Medulla oblongata (tissue), 1 donor: Measurements from ENCODE around the gene TMEM26.
A peak's percentile ranks its signal among the peaks of the same experiment; 100 is the strongest.

Experiments used
- DNase-seq: peaks from one replicate; pipeline ENCODE4 v3.0.0-alpha.2; 2015; ENCODE audit errors: extremely low spot score

The TMEM26 gene

DNA sequence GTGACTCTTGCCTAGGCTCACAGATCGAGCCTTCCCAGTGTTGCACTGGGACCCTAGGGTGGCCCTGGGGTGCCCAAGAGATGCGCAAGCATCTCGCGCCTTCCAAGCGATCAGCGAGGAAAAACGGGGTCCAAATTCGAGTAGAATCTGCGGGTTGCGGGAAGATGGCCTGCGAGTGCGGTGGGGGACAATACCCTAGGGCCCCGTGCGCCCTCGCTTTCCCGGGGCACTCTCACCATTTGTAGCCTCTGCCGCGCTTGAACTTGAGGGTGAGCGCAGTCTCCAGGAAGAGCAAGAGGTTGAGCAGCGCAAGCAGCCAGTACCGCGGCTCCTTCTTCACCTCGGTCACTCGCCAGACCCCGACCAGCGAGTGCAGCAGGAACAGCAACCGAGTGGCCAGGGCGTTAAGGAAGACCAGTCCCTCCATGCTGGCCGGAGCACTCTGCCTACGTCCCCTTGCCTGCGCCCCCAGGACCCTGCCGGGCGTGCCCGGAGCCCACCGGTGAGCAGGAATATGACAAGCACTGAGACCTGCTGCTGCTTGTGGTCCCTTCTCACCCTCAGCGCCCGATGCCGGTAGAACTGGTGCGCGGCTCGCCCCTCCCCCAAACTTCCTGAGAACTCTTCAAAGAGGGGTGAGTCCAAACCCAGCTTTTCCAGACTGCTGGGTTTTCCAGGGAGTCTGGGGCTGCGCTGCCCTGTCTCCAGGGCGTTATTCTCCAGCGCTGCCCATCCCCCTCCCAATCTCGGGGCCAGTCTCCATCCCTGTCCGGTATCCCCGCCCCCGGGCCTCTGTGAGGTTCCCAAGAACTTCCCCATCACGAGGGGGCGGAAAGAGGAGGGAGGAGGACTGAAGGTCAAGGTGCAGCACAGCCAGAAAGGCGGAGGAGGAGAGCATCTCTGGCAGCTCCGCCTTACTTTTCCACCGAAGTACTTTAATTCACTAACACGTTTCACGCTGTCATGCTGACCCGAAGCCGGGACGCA lies at the start of gene TMEM26:
TMEM26 (minus strand) TSS at position 727 of the 987 bp plus-strand sequence; CDS start at position 427, 300 bp downstream.
- peak; percentile 49 for DNase-seq

DNA sequence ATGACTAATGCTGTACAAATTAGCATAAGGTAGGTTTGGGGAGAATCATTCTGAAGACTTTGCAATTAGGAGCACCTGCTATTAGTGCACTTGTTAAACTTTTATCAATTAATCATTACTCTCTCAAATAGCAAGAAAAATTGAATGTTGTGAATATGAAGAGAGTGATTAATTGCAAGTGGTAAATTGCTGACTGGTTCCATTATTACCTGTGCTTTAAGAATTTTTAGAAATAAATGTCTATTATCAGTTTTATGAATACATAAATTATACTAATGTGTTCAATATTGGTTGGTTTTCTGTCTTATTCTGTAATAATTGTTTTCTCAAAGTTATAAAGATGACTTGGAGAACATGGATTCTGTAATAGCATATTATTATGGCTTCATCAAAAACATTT lies 47.3 kb upstream of the TMEM26 start:
- DNase-seq = no peak

DNA sequence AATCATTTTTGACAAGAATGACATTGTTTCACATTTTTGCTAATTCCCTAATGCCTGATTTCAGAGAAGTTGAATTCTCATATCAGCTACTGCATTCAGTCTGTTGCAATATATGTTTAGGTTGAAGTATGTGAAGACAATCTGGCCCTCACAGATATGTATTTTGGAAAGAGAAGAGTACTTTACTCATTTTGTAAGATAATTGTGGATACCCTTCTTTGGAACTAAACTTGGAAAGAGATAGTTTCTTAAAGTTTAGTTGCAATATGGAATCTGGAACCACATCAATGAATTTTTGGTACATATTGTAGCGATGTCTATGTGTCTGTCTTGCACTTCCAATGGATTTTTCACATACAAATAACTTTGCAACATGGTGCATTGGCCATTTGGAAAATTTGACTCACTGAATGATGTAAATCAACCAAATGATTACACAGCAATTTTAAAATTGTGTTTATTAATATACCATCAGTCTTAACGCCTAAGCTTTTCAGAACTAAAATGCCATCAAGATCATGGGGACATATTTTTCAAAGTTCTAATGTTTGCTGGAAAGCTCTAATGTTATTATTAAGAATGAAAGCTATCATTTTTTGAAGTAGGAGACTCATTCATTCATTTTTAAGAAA lies 39.3 kb upstream of the TMEM26 start:
- DNase-seq = no peak

DNA sequence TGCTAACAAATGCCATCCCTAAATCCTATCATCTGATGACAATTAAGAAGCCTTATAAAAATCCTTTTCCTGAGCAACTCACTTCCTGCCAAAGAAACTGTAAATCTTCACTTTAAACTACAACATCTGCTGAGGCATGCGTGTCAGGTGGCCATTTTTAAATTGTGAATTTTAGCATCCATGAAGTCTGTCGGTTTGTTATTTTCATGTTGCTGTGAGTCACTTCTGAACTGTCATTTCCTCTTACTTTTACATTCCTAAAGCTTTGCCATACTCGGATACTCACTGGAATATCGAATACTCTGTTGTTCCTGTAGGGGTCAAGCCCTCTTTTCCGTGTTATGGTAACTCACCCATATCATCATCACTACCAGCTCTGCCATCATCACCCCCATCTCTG lies 34.3 kb upstream of the TMEM26 start:
- no peak for DNase-seq

DNA sequence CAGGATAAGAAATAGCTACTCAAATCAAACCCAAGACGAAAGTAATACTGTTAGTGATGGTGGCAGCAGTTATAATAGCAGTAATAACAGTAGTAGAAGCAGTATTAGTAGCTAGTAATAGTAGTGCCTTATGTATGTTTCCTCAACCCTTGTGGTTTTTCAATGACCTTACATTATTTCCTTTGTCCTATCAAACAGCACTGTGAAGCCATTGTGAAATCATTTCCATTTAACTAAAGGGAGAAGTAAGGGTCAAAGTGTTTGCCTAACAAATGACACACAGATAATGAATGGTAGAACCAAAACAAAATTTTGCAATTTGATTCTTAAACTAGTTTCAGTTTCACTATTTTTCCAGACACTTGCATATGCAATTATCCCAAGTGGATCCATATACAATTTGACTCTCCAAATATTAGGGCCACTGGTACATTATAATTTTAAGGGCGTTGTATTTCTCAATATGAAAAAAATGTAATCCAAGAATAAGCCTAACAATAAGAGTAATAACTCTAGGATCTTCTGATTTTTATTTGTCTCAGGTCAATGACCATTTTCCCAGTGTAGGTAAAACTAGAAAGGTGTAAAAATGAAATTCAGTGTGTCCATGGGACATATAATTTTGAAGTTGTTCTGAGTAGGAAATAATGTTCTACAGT lies 33.7 kb upstream of the TMEM26 start:
- no peak for DNase-seq

DNA sequence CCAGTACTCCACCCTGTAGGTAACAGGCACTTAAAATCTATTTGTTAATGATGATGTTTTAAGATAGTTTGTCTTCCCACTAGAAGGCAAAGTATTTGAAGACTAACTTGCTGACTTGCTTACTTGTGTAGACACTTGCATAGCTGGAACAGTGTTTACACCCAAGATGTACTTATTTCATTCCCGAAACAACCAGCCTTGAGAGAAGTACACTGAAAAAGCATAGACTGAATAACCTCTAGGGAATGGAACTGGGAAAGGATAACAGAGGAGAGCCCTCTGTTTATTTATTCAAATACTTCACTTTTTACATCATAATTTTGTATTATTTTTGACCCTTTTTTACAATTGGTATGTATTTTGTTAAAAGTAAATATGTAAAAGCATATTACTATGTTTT lies 33.1 kb upstream of the TMEM26 start:
- DNase-seq = no peak

DNA sequence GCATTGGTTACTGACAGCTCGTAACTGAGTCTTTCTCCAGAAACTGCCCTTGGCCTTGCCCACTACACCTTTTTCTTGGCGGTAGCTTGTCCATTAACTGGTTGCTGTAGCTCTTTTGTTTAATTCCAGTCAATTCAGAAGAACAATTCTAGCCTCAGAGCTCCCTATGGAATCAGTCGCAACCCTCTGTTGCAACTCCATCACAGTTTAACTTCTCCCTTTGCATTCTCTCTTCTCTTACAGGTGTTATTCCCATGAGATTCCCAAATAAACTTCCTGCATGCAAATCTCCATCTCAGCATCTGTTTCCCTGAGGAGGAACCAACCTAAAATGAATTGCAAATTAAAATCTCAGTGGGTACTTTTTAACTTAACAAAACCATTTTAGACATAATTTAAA lies 28.4 kb upstream of the TMEM26 start:
- DNase-seq = no peak

DNA sequence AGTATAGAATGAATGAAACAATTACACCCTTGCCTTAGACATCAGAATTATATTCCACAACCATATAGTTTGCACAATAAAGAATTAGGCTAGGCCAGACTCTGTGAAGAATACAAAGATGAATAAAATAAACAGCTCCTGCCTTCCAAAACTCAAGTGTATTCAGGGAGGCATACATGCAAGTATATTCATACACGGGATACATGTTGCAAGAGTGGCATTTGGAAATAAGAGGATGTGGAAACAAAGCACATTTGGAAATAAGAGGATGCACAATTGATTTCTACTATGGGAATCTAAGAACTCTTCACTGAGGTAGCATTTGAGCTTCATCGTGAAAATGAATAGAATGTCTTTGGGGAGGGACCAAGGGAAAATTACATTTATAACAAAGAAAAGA lies 27.0 kb upstream of the TMEM26 start:
- no peak for DNase-seq

DNA sequence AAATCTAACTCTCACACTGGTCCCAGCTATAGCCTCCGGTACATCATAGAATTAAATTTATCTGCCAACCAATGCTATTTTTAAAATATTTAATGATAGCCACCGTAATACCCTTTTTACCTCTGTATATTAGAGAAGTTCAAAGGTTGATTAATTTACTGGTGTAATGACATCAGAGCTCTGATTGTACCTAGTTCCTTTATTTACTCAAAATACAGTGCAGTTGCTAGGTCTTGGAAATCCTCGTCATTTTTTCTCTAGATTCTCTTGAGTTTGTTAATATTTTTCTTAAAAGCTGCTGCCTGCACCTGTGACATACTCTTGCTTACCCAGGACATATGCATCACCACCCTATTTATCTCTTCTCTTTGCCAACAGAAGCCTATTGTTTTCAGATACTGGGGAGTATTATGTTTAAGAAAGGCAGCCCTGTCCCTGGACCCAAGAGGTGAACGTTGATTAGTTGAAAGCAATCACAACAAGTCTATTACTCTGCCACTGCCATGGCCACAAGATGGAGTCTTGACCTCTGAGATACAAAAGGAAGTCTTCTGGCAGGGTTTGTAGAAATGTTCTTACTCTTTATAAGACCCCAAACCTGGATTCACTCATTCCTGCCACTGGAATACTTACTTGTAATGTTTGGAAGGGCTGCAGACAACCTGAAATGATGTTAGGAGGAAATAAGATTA lies 25.6 kb upstream of the TMEM26 start:
- DNase-seq = peak; percentile 22

DNA sequence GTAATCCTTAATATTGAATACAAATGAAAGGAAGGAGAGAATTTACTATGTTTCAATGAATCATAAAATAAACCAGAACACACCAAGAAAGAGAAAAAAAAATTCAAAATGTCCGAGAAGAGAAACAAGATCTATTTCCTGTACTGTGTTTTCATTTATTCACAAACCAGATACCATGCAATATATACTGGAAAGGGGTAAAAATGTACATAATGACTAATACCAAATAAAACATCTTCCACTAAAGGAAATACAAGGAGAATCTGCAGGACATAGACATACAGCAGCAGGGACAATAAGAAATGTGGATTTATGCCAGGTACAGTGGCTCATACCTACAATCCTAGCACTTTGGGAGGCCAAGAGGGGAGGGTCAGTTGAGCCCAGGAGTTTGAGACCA lies 24.3 kb upstream of the TMEM26 start:
- no peak for DNase-seq

DNA sequence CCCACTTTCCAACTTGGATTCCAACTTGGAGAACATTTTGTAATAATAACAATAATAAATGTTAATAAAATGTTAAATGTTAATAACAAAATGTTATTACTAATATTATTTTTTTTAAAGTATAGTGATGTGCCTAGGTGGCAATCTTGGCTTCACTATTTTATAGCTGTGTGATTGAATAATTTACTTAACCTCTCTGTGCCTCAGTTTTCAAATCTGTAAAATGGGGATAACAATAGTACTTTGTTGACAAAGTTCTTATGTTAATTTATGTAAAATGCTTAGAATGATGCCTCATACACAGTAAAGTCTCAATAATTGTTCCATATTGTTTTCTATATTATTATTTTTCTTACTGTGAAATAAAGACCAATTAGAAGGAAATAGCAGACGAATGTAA lies 23.3 kb upstream of the TMEM26 start:
- DNase-seq = no peak

DNA sequence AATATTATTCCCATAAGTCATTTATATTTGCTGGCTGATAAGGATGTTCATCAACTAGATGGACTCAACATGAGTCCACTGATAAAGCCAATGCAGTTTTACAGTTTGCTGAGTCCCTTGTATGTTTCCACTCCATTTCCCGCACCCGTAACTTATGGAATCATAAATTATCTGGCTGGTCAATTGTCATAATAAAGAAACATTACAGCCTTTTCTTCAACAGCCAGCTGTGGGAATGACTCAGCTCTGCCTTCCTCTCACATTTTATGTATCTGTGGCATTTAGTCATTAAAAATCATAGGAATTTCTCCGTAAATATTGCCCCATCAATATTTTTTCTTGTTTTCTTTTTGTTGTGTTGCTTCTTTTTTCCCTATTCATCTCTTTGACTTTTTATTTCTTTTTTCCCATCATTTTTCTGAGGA lies 22.3 kb upstream of the TMEM26 start:
- no peak for DNase-seq

DNA sequence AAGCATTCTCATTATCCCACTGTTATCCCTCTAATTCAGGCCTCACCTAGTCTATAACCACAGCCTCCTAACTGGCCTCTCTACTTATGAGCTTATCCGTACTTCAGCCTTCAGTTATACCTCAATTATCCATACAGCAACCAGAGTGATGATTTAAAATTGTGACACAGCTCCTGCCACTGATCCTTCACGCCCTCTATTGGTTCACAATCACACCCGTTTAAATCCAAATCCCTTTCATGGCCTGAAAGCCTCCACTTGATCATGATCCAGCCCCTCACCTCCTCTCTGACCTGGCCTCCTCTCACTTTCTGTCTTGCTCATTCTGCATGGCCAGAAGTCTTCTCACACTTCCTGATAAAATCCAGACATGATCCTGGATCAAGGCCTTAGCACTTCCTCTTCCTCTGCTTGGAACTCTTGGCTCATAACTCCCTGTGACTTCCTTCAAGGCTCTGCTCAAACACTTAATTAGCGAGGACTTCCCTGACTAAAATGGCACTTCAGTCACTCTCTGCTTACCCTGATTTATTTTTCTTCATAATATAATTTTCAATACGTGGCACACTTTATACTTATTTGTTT lies 19.0 kb upstream of the TMEM26 start:
- no peak for DNase-seq

DNA sequence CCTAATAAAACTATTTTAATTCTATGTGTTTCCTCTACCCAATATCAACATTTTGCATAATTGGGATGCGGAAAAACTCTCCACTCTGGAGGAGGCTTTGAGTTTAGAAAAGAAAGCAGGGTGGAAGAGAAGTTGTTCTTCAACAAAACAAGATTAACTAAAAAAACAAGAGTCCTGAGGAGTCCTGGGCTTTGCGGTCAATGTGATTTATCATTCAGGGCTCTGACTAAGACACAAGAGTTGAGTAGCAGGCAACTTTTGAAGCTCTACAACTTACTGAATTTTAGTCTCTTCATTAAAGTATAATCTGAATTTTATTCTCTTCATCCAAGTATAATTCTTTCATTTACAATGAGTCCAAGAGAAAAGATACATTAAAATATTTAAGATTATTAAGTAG lies 18.3 kb upstream of the TMEM26 start:
- no peak for DNase-seq

DNA sequence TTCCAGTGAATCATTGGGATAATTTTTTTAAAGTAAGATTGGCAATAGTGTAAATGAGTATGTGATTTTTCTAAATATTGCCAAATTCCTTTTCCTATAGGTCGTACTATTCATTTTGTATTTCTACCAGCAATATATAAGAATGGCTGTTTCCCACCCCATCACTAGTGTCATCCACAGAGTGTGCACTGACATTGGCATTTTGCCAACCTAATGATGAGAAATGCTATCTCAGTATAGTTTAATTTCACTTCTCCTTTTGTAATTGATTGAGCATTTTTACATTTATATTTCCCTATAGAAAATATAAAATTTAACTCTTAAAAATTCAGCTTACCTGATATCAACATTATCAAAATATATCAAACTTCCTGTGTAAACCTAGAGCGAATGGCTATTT lies 17.6 kb upstream of the TMEM26 start:
- no peak for DNase-seq

DNA sequence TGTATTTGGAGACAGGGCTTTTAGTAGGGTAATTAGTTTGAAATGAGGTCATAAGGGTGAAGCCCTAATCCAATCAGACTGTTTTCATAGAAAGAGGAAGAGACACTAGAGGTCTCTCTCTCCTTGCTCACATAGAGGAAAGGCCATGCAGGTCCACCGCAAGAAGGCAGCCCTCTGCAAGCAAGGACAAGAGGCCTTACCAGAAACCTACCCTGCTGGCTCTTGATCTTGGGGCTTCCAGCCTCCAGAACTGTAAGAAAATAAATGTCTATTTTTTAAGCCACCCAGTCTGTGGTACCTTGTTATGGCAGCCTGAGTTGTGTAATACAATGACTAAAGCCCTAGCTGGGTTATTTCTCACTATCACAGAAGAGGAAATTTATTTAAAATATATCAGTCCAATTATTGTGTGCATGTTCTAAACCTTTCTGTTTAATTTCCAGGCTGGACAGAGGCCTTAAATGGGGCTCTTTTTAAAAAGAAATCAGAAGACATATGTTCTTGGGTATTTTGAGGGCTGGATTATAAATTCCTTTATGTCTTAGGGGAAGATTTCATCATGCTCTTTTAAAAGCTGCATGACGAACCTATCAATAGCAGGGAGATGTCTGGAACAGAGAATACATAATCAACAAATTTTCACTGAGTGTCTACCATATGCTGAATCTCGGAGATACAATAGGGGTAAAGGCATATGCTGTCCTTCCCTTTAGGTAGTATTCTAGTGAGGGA lies 12.9 kb upstream of the TMEM26 start:
- DNase-seq = no peak

DNA sequence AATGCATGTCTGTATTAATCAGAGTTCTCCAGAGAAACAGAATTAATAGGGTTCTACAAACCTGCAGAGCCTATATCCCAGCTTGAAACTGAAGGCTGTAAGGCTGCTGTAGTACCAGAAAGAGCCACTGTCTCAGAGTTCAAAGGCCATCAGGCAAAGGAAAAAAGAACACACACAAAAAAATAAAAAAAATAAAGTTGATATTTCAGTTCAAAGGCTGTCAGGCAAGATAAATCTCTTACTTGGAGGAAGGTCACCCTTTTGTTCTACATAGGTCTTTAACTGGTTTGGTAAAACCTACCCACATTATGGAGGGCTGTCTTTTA lies 12.0 kb upstream of the TMEM26 start:
- no peak for DNase-seq

DNA sequence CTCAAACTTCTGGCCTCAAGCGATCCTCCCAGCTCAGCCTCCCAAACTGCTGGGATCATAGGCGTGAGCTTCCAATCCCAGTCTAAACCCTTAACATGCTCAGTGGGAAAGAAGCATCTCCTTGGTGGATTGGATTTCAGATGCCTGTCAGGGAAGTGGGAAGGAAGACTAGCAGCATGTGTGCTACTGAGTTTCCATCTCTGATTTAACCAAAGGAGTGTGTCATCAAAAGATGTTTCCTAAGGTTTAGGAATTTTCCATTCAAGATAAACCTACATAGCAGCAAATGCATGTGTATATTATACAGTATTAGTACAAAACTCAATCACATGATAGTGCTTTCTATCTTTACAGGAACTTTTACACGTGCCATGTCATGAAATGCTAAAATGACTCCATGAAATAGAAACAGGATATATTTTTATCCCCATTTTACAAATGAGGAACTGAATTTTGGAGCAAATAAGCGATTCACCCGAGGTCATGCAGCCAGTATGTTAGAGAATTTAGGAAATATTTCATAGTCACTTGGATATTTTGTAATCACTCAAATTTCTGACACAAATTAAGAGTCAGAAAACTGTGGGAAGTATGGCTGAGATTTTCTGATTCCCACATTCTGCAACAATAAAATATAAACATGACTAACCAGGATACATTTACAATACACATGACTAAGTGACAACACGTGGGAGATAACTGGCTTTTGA lies 11.4 kb upstream of the TMEM26 start:
- DNase-seq = no peak

DNA sequence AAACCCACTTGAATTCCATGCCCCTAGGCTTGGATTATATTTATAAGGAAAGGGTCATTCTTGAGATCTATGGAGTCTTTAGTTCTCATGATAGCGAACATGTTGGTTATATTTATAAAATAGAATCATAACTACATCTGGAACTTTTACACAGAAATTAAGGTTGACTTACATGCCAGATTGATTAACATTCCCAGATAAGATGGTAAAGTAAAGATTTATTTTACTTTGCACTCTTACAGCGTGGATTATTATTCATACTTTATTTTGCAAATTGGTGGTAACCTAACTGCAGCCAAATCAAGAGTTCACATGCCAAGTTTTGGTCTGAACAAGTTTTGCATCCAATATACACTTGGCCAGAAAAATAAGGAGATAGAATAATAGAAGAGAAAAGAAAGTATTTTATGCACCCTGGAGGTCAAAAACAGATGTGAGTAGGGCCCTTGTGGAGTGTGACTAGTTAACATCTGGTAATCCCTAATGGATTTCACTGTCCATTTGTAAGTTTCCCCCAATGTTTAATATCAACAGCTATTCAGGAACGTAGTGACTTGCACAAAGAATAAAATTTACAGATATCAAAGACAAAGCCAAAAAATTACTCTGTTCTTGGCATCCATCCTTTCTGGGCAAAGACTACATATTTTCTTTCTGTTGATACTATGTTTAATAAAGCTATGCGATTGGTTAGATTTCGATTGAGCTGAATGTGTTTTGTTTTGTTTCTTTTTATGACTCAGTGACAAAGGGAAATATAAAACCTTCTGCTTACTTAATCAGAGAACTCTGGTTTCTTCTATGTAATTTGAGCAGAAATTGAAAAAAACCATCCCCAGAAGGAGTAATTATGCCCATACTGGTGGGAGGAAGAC lies 10.1 kb upstream of the TMEM26 start:
- no peak for DNase-seq
